GM21619 (cell line): ENCODE measurements around the gene OR10V1.

ENCODE experiments used
- ATAC-seq: cut with Tn5 transposase; IDR thresholded peaks from one replicate; pipeline ENCODE4 v1.9.1; 2021; ENCODE audit not compliant: unreplicated experiment

Gene OR10V1

DNA sequence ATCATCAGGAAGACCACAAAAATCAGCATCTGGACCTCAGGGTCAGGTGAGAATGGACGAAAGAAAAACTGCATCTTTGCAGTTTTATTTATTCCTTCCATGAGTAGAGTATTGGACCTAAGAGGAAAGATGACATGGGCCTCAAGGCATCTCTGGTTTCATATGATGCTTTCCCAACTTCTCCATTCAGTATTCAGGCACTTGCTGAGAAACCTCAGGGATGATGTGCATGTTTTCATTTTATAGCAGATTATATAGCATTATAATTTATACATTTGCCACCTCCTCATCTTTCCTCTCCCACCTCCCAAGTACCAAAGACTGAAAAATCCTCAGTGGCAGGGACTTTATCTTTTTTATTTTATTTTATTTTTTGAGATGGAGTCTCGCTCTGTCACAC is at the start of gene OR10V1:
Gene OR10V1, minus strand, starts transcription at position 101 of the 400 bp plus-strand sequence. Its CDS starts 0 bp downstream, at position 101.
- ATAC-seq = no peak

DNA sequence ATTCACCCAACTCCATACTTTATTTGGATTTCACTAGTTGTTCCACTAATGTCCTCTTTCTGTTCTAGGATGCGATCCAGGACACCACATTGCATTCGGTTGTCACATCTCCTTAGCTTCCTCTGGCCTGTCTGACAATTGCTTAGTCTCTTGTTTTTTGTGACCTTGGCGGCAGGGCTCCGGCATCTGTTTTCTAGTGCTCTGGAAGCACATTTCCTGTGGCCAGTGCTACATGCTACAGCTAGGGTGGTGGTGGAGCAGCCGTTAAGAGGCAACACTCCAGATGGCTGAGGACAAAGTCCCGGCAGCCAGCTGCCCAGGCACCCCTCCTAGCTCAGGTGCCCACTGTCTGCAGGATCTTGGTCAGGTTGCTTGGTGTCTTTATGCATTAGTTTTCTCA is 48.3 kb upstream of the OR10V1 start:
- no peak for ATAC-seq

GRCh38 chr11:59760771-59761170 is 47.1 kb upstream of the OR10V1 start:
- no peak for ATAC-seq

DNA sequence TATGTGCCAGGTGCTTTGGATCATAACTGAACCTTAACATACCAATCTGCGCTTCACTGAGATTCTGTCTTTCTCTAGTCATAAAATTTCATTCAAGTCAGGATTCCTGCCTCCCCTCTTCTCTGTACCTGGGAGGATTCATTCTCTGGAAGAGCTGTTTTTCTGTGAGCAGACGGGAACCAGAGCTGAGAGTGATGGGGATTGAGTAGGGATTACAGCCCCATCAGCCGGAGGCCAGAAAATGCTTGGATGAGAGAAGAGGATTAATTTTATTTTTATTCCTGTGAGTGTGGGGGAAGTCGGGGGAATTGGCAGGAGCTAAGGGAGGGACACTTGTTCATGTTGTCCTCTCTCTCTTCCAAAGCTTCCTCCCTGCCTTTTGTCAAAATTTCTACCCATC is 46.3 kb upstream of the OR10V1 start:
- no peak for ATAC-seq

- ATAC-seq = no peak
Observed at GRCh38 chr11:59758401-59759037, 44.9 kb upstream of the OR10V1 start.

DNA sequence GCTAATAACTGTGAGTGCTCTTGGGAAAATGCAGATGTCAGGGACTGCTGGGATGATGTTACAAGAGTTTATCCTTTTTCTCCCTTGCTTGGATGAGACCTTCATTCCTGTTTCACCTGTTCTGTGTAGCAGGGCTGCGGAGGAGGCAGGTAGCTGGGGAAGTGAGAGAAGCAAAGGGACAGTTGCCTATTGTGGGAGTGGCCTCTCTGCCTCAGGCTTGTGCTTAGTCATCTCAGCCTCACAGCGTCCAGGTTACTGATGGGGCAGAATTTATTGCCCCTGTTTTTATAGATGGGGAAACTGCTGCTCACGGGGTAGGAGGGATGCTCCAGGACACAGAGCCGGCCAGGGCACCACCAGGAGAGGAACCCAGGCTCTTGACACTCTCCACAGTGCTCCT is 43.2 kb upstream of the OR10V1 start:
- peak; percentile 30 for ATAC-seq

- no peak for ATAC-seq
Observed at GRCh38 chr11:59756558-59756840, 42.9 kb upstream of the OR10V1 start.

- ATAC-seq = peak; percentile 10
Observed at GRCh38 chr11:59755701-59756557, 42.3 kb upstream of the OR10V1 start.

DNA sequence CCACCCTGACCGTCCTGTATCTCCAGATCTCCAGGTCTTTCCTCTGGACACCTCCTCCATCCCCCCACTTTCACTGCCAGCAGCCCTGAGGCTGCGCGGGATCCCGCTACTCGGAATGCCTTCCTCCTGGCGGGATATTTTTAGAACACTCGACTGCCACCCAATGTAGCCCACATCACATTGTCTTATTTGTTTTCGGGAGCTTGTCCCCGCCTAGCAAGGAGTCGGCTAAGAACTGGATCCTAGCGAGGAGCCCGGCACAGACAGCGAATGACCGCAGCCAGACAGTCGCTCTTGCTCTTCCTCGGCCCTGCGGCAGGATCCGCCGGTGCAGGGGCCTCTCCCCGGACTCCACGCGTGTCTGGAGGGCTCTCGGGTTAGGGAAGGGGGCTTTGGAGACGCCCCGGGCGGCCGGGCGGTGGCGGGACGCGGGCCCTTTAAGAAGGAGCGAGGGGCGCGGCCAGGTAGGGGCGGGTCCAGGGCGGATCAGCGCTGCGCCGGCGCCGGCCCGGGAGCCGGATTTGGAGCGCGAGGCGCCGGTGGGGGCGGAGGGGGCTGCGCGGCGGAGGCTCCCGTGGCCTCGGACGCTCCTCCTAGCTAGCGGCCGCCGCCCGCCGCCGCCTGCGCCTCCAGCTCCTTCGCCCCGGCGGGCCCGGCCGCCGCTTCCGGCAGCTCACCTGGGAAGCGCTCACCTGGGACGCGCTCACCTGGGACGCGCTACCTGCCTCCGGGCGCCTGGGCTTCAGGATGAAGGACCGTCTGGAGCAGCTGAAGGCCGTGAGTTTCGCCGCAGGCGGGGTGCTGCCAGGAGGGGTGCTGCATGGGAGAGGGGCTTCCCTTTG is 41.4 kb upstream of the OR10V1 start, which contains the start of gene STX3:
Gene STX3, plus strand, starts transcription at position 518 of the 842 bp plus-strand sequence. Its CDS starts 230 bp downstream, at position 748.
- peak; percentile 55 for ATAC-seq

- peak; percentile 16 for ATAC-seq
Observed at GRCh38 chr11:59754494-59754858, 40.8 kb upstream of the OR10V1 start.

DNA sequence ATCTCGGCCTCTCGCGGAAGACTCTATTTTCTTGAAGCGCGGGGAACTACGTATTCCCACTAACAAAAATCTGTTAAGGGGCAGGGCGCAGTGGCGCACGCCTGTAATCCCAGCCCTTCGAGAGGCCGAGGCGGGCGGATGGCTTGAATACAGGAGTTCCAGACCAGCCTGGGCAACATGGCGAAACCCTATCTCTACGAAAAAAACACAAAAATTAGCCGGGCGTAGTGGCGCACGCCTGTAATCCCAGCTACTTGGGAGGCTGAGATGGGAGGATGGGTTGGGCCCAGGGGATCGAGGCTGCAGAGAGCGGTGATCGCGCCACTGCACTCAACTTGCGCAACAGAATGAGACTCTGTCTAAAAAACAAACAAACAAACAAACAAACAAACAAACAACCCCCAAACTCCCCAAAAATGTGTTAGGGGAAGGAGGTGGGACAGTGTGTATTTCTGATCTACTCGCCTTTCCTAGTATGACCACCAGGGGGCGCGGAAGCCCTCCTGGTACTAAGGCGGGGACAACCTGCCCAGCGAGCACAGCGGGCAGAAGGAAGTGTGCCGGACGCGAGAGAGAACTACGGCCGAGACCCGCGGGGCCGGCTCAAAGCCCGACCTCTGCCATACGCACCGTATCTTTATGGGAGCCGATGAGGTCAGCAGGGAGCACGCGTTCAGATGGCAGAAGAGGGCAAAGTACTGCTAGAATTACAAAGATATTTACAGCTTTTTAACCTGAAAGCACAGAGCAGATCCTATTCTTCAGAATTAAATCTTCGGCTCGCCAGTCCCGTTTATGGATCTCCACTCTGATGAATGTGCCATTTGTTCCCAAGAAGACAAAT is 40.2 kb upstream of the OR10V1 start:
- ATAC-seq = peak; percentile 82

DNA sequence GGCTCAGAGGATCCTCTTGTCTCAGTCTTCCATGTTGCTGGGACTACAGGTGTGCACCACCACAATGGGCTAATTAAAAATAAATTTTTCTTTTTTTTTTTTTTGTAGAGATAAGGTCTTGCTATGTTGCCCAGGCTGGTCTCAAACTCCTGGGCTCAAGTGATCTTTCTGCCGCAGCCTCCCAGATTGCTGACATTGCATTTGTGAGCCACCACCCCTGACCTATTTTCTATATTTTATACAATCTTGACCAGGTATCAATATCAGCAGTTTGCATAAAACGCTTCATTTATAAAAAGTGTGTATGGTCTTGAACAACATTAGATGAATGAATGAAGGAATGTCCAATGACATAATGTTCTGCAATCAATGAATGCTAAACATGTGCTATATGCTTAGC is 32.5 kb upstream of the OR10V1 start:
- ATAC-seq = no peak

- no peak for ATAC-seq
Observed at GRCh38 chr11:59730896-59731565, 17.4 kb upstream of the OR10V1 start.

DNA sequence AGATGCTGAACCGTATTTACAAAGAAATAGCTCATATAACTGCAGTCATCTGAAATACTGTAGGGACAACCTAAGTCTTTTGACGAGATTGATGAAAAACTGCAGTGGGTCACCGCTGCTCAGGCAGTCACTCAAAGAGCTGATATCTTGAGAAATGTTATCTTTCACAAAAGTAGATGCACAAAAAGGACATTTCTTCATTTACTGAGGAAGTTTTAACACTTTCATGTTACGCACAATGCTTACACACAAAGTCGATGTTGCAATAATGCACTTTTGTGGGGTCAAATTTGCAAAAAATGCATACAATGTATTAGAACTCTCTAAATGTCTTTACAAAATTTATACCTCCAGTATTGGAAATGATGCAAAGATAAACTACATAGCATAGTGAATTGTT is 16.2 kb upstream of the OR10V1 start:
- no peak for ATAC-seq

GRCh38 chr11:59728913-59729312 is 15.3 kb upstream of the OR10V1 start:
- ATAC-seq = no peak

DNA sequence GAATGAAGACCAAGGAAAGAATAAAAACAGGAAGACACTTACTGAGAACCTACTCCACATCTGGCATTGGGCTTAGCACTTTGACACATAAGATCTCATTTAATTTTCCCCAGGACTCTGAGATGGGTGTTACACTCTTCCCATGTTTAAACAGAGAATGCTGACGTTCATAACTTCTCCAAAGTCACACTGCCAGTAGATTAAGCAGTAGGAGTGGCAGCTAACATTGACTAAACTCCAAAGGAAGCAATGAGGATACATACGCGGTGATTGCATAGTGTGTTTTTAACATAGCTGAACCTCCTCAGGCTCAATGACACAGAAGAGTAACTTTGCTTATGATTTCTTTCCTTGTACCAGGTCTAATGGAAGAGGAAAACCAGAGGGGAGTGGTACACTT is 14.5 kb upstream of the OR10V1 start:
- ATAC-seq = no peak

- no peak for ATAC-seq
Observed at GRCh38 chr11:59727426-59727825, 13.8 kb upstream of the OR10V1 start.

DNA sequence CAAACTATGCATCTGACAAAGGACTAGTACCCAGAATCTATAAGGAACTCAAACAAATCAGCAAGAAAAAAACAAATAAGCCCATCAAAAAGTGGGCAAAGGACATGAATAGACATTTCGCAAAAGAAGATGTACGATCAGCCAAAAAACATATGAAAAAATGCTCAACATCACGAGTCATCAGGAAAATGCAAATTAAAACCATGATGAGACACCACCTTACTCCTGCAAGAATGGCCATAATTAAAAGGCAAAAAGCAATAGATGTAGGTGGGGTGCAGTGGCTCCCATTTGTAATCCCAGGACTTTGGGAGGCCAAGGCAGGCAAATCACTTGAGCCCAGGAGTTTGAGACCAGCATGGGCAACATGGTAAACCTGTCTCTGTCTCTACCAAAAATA is 10.4 kb upstream of the OR10V1 start:
- ATAC-seq = no peak

DNA sequence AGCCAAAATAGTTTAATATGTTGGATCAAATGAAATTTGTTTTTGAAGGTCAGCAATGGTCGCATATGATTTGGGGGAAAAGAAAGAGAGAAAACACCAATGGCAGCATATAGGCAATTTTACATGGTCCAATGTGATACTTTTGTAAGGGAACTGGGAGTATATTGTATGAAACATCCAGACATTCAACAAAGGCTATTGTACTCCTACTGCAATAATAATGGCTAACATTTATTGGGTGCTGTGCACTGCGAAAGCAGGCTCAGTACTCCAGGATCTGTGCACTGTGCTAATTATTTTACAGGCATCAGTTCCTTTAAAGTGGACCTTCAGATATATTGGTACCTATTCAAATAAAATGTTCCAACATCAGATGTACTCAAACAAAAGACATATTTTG is 5.9 kb upstream of the OR10V1 start:
- no peak for ATAC-seq

DNA sequence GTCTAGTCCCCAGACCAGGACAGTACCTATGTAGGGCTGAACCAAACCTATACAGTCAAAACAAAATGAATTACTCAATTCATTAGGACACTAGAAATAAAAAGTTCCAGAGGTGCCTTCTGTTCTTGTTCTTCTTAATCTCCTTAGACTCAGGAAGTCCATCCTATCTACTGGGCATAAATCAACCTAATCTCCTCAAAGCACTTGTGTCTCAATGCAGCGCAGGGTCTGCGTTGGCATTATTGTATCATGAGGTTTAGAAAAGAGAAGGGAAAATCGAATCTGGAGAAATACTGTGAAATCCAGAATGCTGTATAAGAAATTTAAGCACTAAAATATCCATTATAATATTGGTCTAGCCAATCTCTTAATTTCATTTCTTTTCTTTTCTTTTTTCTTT is 2.4 kb upstream of the OR10V1 start:
- no peak for ATAC-seq
